SK-N-SH (cell line): Measurements from ENCODE around the gene GARNL3. TPM values are rescaled to one million over a fixed set of nuclear protein-coding genes. Genes with fewer than 3 reads are reported as not detected.

Experiments
- CTCF ChIA-PET: fragments of 300-600, 350-600 bp; formaldehyde crosslinking; extraction: SDS; loops from one replicate; lab custom pipeline; 2021; lab: Yijun Ruan, JAX
- POLR2A ChIA-PET: fragments of 350-600 bp; sonication (Branson Sonifier 250); formaldehyde crosslinking; extraction: SDS; loops from one replicate; lab custom pipeline; 2020; ENCODE audit warnings: antibody characterized with exemption, inconsistent platforms; lab: Yijun Ruan, JAX
- DNase-seq: peaks from one replicate; pipeline ENCODE4 v3.0.0; 2012
- H2AFZ ChIP-seq: fragments of 200-600 bp; sonication (generic); 2 replicates; pipeline ENCODE4 v1.8.1; 2016; ENCODE audit warnings: antibody characterized with exemption, mild to moderate bottlenecking, low read depth
- H3F3A ChIP-seq: fragments of 200-600 bp; sonication (generic); replicated peaks from 2 replicates; pipeline ENCODE3; 2016; ENCODE audit warnings: antibody characterized with exemption, mild to moderate bottlenecking; ENCODE audit not compliant: insufficient read depth
- H3K27ac ChIP-seq, 2 experiments: fragments of 200-500 bp in 1 of 2; fragments of 200-600 bp in 1 of 2; sonication (Bioruptor generic) in 1 of 2; sonication (generic), shearing (Covaris generic) in 1 of 2; 2 replicates each; pipeline versions ENCODE4 v1.5.1 to v1.6.1; 2014 to 2016; ENCODE audit warnings: low read depth in 2 of 2, inconsistent platforms in 1 of 2, low read length in 1 of 2, mild to moderate bottlenecking in 1 of 2, mixed read lengths in 1 of 2
- H3K27me3 ChIP-seq: fragments of 200-600 bp; sonication (generic), shearing (Covaris generic); 2 replicates; pipeline ENCODE4 v1.6.1; 2016; ENCODE audit warnings: mixed run types; ENCODE audit not compliant: insufficient read depth
- H3K36me3 ChIP-seq, 2 experiments: fragments of 200-500 bp in 1 of 2; fragments of 200-600 bp in 1 of 2; sonication (Bioruptor generic) in 1 of 2; sonication (generic) in 1 of 2; replicated peaks in 1 of 2; 2 replicates each; pipeline versions ENCODE3 to v1.5.1; 2014 to 2016; ENCODE audit warnings: low read length in 1 of 2, mild to moderate bottlenecking in 1 of 2; ENCODE audit not compliant: insufficient read depth in 2 of 2, control insufficient read depth in 1 of 2
- H3K4me1 ChIP-seq, 2 experiments: fragments of 200-500 bp in 1 of 2; fragments of 200-600 bp in 1 of 2; sonication (Bioruptor generic) in 1 of 2; sonication (generic), shearing (Covaris generic) in 1 of 2; 2 replicates each; pipeline versions ENCODE4 v1.5.1 to v1.6.1; 2014 to 2016; ENCODE audit warnings: low read depth in 1 of 2, low read length in 1 of 2, mixed run types in 1 of 2; ENCODE audit not compliant: insufficient read depth in 2 of 2, control insufficient read depth in 1 of 2
- H3K4me2 ChIP-seq: fragments of 200-600 bp; sonication (generic), shearing (Covaris generic); 2 replicates; pipeline ENCODE4 v1.6.1; 2017; ENCODE audit warnings: mixed run types
- H3K4me3 ChIP-seq, 2 experiments: fragments of 200-500 bp in 1 of 2; fragments of 200-600 bp in 1 of 2; sonication (Bioruptor generic) in 1 of 2; sonication (generic), shearing (Covaris generic) in 1 of 2; 2 replicates each; pipeline versions ENCODE4 v1.5.1 to v1.8.1; 2014 to 2016; ENCODE audit warnings: low read depth in 2 of 2, inconsistent platforms in 1 of 2, low read length in 1 of 2, mild to moderate bottlenecking in 1 of 2, mixed read lengths in 1 of 2, moderate library complexity in 1 of 2
- H3K79me2 ChIP-seq: fragments of 200-600 bp; sonication (generic); 2 replicates; pipeline ENCODE4 v1.8.1; 2017; ENCODE audit warnings: mild to moderate bottlenecking; ENCODE audit not compliant: insufficient read depth
- H3K9ac ChIP-seq: fragments of 200-600 bp; sonication (generic); 2 replicates; pipeline ENCODE4 v1.6.1; 2017; ENCODE audit warnings: mixed run types
- H3K9me2 ChIP-seq: fragments of 200-600 bp; sonication (generic); 2 replicates; pipeline ENCODE4 v1.6.1; 2017; ENCODE audit warnings: mixed run types
- H3K9me3 ChIP-seq: fragments of 200-600 bp; sonication (generic); 2 replicates; pipeline ENCODE4 v1.6.1; 2017; ENCODE audit warnings: mixed run types, mild to moderate bottlenecking, moderate library complexity
- H4K20me1 ChIP-seq: fragments of 200-600 bp; sonication (generic); 2 replicates; pipeline ENCODE4 v1.6.1; 2017; ENCODE audit warnings: mild to moderate bottlenecking, mixed run types; ENCODE audit not compliant: insufficient read depth
- CHD2 ChIP-seq: fragments of 150-350 bp; IDR thresholded peaks from 2 replicates; pipeline ENCODE4 v1.6.1; 2018; ENCODE audit warnings: low read length; ENCODE audit not compliant: partially characterized antibody
- FOSL2 ChIP-seq: IDR thresholded peaks from 2 replicates; pipeline ENCODE4 v1.4.0; 2012; ENCODE audit warnings: low read depth, mild to moderate bottlenecking, moderate library complexity, borderline replicate concordance
- FOXJ3 ChIP-seq: sonication (generic); formaldehyde crosslinking; IDR thresholded peaks from 2 replicates; pipeline ENCODE4 v1.5.1; 2020; ENCODE audit warnings: mild to moderate bottlenecking, missing genetic modification reagents
- FOXM1 ChIP-seq: IDR thresholded peaks from 2 replicates; pipeline ENCODE4 v1.4.0; 2012; ENCODE audit warnings: low read depth, mild to moderate bottlenecking
- GABPA ChIP-seq: IDR thresholded peaks from 2 replicates; pipeline ENCODE4 v1.4.0; 2012; ENCODE audit warnings: low read depth, mild to moderate bottlenecking
- MXI1 ChIP-seq: IDR thresholded peaks from 2 replicates; pipeline ENCODE4 v1.6.1; 2012; ENCODE audit warnings: mild to moderate bottlenecking, low read depth, low read length, improper control_type of control experiment
- NFIC ChIP-seq: IDR thresholded peaks from 2 replicates; pipeline ENCODE4 v1.4.0; 2012; ENCODE audit warnings: borderline replicate concordance
- NRF1 ChIP-seq: IDR thresholded peaks from 2 replicates; pipeline ENCODE4 v1.6.1; 2012; ENCODE audit warnings: low read depth, mild to moderate bottlenecking, low read length
- PBX3 ChIP-seq: IDR thresholded peaks from 2 replicates; pipeline ENCODE4; 2012
- RXRA ChIP-seq: IDR thresholded peaks from 2 replicates; pipeline ENCODE4 v1.4.0; 2012; ENCODE audit warnings: low read depth, mild to moderate bottlenecking, borderline replicate concordance
- SMC3 ChIP-seq: IDR thresholded peaks from 2 replicates; pipeline ENCODE4 v1.6.1; 2012; ENCODE audit warnings: low read depth, low read length, improper control_type of control experiment
- TAF1 ChIP-seq: IDR thresholded peaks from 2 replicates; pipeline ENCODE4 v1.6.1; 2012; ENCODE audit warnings: low read depth, mild to moderate bottlenecking, low read length, moderate library complexity, borderline replicate concordance
- TEAD4 ChIP-seq: IDR thresholded peaks from 2 replicates; pipeline ENCODE4 v1.4.0; 2012; ENCODE audit warnings: mild to moderate bottlenecking, borderline replicate concordance; ENCODE audit not compliant: insufficient read depth
- YY1 ChIP-seq: IDR thresholded peaks from 2 replicates; pipeline ENCODE4 v1.4.0; 2012; ENCODE audit warnings: low read depth, mild to moderate bottlenecking
- WGBS: methylation state at CpG from one replicate; pipeline ENCODE4 v1.1.6; 2017; ENCODE audit warnings: low lambda C conversion rate; 5-methylcytosine and 5-hydroxymethylcytosine counted together
- polyA plus RNA-seq, 3 experiments: library from polyadenylated mRNA; depleted of rRNA; stranded (reverse); fragments of >200 nt; gene quantifications; 2 replicates each; pipeline ENCODE4 v1.2.3, GENCODE V29; 2012

Gene GARNL3
- polyA plus RNA-seq, 1 of the 3 experiments (the other 2 are of a cell fraction) = 9.1 TPM

DNA sequence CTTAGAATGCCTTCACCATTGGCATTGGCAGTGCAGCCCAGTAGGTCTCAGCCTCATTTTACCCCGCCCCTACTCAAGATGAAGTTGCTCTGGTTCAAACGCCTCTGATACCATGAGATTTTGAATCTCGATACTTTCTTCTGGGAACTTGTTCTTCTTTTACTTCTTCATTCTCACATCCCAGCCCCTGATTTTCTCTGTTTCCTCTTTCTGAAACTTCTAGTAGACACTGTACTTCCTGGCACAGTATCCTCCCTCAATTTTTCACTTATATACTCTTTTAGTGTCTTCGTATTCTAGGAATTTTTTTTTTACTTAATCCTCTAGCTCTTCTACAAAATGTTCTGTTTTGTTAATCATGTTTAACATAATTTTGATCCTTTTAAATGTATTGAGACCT is 146.5 kb downstream of the GARNL3 start:
- CTCF ChIA-PET = interaction anchor here (0.9 kb wide), 1 partner anchor 12 kb away, joined by 3 read pairs; no protein-coding TSS in a partner anchor
- TF ChIP-seq CHD2 = no peak
- Histone ChIP-seq H3K36me3 (peaks cover 0 to 3% of the 10 kb centered on the region in 2 experiments), H3K4me3 (no peak overlapping the region), H3K9me3 (no peaks in the 10 kb centered on the region), H3K27ac (no peak overlapping the region), H3F3A (no peaks in the 10 kb centered on the region), H4K20me1 (no peaks in the 10 kb centered on the region), H3K9me2 (no peaks in the 10 kb centered on the region), H3K4me2 (no peak overlapping the region), H3K27me3 (no peaks in the 10 kb centered on the region), H3K9ac (no peak overlapping the region), H3K79me2 (no peaks in the 10 kb centered on the region), H2AFZ (no peak overlapping the region), H3K4me1 (peaks cover 0 to 7% of the 10 kb centered on the region in 2 experiments; a peak in 1 of 4 replicates)
- WGBS = 98% methylated on average over 4 of the region's 4 CpGs
- POLR2A ChIA-PET = no interaction called here
- DNase-seq = no peak

GRCh38 chr9:127415141-127415540 is 150.6 kb downstream of the GARNL3 start:
- H3F3A ChIP-seq = no peaks in the 10 kb centered on the region
- H3K4me3 ChIP-seq = no peak overlapping the region
- TF ChIP-seq NRF1 (no peak), RXRA (no peak), FOXJ3 (CRISPR knock-in tag) (no peak), YY1 (no peak), MXI1 (no peak), GABPA (no peak), SMC3 (no peak), PBX3 (no peak), TAF1 (no peak), FOXM1 (no peak), NFIC (no peak), TEAD4 (no peak), FOSL2 (no peak)
- TF ChIP-seq, all 33 proteins: peak for 0
- H3K27ac ChIP-seq = no peak overlapping the region
- ChIA-PET CTCF (no interaction called here), POLR2A (interaction anchor here (1.0 to 1.6 kb wide), 2 partner anchors 8 to 9 kb away, joined by 3 to 4 read pairs; partner anchors contain the start of gene ZNF79)
- no peaks in the 10 kb centered on the region for H3K27me3 ChIP-seq
- H3K79me2 ChIP-seq = no peaks in the 10 kb centered on the region
- H3K36me3 ChIP-seq = no peaks in the 10 kb centered on the region
- H3K4me1 ChIP-seq = peaks cover 0 to 7% of the 10 kb centered on the region in 2 experiments; a peak in 1 of 4 replicates
- no peak overlapping the region for H2AFZ ChIP-seq
- H3K9me2 ChIP-seq = no peaks in the 10 kb centered on the region
- WGBS = 98% methylated on average over 4 of the region's 4 CpGs
- H3K9ac ChIP-seq = no peak overlapping the region
- H4K20me1 ChIP-seq = no peaks in the 10 kb centered on the region
- DNase-seq = no peak
- no peak overlapping the region for H3K4me2 ChIP-seq
- H3K9me3 ChIP-seq = no peaks in the 10 kb centered on the region
